ENCODE data around the gene ETFA. TPM values are rescaled to one million over a fixed set of nuclear protein-coding genes. Genes with fewer than 3 reads are reported as not detected.

ETFA gene
- total RNA-seq, 1 experiment from 2014 or later = 72.8 TPM

DNA sequence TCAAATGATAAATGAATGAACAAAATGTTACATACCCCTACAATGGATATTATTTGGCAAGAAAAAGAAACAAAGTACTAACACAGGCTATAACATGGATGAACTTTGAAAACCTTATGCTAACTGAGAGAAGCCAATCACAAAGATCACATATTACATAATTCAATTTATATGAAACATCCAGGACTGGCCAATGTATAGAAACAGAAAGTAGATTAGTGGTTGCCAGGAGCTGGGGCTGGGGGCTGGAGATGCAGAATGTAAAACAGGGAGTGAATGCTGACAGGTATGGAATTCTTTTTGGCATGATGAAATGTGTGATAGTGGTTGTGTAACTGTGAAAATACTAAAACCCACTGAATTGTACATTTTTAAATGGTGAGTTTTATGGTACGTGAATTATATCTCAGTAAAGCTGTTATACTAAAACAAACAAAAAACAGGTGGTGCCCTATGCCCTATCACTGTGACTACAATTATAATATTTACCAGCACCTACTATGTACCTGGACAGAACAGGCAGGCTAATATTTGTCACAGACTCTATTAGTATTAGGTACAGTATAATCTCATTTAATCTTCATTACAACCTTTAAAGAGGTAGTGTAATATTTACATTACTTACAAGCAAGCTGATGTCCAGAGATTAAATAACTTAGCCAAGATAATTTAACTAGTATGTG lies 90.0 kb downstream of the ETFA start:
- no peak for DNase-seq (ENCODE audit: low read depth)

DNA sequence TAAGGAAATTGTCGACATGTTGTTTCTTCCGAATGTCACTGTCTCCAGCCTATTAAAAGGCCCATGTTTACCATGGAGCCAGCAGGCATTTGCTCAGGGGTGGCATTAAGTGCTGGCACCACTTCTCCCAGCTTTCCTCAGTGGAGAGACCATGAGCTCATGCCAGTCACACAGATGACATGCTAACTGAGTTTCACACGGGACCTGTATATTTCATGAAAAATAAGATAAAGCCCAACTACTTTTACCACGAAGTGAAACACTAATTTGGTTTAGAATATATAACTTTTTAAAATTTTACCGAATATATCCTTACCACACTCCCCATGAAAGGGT lies 93.4 kb downstream of the ETFA start:
- no peak for DNase-seq (ENCODE audit: low read depth)

DNA sequence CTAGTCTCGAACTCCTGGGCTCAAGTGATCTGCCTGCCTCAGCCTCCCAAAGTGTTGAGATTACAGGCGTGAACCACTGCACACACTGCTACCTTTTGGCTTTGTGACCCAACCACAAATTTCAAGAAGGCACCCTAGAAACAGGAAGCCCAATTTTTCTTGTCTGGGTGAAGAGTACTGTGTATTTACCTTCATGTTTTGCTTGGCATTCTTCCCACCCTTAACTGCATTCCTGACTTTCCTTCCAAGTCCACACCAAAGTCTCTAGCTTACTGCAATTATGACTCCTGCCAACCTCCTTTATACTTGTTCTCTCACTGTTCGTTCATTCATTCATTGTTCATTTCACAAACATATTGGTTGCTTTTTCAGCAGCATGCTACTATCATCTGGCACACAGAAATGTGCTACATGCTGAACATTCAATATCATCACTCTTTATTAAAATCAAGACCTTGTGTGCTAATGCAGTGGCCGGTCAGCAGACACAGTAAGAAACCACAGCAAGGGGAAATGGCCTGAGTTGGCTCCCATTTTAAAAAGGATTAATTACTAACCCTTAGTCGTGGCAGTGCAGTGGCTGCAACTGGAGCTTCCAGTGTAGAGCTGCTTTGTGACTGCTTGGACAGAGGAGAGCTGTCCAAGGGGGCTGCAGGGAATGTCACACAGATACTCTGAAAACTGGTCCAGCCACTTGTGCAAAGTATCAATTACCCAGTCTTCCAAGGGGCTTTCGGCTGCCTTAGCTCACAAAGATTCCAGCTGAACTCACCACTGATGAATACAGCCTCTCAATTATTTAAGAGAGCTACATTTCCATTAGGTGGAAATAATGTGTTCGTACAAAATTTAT lies 94.0 kb downstream of the ETFA start:
- no peak for DNase-seq (ENCODE audit: low read depth)

DNA sequence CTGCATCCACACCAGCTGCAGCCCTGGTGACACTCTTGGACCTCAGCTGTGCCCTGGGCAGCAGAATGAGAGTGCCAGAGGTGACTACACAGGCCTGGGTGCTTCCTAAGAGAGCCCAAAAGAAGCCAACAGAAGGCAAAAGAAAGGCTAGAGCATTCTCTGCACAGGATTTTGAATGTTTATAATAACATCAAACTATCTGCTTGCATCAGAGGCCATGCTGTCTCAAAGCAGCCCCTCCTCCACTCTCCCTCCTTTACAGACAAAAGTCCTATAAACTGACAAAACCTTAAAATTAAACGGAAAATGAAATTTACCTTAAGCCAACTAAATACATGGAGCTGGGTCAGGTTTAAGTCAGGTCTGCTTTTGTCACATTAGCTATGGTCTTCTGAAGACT lies 95.6 kb downstream of the ETFA start:
- no peak for DNase-seq (ENCODE audit: low read depth)

DNA sequence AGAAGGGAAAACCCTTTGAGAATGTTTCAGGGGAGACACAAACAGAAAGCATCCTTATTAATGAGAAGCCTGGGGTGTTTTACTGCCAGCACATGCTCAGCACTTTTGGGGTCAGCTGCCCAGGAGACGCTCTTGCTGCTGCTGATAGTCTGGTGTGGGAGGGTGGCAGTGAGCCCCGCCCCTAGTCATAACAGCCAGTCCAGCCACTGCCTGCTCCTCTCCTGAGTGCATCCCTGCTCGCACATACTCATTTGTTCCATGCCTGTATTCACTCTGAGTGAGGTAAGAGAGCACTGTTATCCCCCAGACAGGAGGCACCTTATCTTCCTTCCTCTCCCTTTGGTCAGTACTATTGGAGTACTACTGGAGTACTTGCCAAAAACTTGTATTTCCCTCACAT lies 101.3 kb downstream of the ETFA start:
- no peak for DNase-seq (ENCODE audit: low read depth)

DNA sequence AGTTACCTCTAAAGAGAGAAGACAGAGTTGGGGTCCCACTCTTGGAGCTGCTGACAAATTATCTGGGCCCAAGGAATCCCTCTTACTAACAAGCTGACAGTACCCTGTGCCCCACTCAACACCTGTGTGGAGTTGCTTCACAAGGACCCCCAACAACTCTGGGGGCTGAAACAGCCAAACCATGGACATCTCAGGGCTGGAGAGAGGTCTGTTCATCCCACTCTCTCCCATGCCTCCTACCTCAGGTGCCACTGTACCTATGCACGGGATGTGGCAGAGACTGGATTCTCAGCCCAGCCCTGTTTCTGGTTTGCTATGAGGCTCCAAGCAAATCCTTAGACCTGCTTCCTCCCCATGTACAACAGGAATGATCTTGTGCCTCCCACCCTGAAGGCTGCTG lies 101.7 kb downstream of the ETFA start:
- DNase-seq (ENCODE audit: low read depth) = no peak

DNA sequence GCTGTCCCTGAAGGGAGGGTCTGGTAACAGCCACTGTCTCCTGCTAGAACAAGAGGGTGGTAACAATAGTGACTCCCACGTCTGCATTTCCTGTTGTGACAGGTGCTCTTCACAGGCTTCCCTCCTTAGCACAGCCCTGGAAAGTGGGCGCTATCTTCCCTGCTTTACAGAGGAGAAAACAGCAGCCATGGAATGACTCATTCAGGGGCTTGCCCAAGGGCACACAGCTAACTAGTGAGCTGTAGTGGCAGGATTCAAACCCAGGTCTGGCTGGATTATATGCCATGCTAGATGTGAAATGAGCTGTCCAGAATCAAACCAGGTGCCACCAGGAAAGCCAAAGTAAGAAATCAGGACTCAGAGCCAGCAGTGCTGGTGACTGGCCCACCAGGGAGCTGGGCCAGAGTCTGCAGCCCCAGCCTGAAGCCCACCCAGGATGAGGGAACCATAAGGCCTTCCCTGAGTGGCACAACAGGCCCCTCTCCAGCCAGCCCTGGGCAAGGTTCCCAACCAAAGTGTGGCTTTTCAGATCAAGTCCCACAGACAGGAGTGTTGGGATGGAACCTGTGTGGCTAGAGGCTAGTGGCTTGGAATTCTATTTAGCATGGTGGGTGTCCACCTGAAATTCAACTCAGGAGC lies 102.4 kb downstream of the ETFA start:
- peak; percentile 41 for DNase-seq (ENCODE audit: low read depth)

DNA sequence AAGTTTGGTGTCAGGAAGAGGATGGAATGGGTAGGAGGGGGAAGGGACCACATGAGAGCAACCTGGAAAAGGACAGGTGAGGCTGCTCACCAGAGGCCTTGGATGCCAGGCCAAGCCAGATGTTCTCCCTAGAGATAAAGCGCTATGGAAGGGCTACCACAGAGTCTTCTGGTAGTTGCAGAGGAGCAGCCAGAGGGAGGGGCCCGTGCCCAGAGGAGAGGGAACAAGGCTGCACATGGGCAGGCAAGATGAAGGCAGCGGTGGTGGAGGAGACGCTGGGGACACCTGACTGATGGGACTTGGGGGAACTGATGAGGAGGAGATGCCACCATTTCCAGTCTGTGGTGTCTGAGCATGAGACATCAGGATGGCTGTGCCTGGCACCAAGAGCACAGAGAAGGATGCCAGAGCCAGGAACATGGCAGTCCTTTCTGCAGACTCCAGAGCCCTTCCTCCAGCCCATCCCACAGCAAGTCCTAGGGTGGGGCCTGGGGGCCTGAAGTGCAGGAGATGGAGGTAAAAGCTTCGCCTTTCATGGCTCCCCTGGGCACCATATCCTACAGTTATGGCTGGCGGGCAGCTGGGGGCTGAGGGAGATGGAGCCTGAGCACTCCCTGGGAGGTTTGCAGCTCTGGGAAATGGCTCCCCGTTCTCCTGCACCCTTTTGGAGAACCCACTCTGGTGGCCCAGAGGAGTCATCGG lies 103.0 kb downstream of the ETFA start:
- no peak for DNase-seq (ENCODE audit: low read depth)

DNA sequence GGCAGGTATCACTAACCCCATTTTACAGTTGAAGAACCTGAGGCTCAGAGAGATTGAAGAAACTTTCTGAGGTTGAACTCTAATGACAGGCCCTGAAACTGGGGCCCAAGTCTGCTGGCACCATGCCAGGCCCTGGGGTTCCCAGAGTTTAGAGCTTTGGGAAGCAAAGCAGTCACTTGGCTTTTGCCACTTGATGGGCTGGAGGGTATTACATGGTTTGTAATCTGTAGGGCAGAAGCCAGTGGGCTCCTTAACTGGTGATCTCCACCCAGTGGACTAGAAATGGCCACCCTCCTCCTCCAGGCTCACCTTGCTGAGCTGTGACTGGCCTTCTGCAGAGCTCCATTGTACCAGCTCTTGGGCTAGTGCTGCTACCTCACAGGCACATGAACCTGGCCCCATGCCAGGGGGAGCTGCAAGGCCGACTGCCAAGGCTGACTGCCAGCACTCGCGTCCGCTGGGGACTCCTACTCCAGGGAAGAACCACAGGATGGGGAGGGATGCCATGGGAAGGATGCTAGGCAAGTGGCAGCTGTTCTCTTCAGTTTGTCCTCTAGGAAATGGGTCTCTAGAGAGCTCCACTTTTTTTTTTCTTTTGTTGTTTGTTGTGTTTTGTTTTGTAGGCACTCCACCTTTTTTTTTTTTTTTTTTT lies 104.8 kb downstream of the ETFA start:
- peak; percentile 91 for DNase-seq (ENCODE audit: low read depth)

DNA sequence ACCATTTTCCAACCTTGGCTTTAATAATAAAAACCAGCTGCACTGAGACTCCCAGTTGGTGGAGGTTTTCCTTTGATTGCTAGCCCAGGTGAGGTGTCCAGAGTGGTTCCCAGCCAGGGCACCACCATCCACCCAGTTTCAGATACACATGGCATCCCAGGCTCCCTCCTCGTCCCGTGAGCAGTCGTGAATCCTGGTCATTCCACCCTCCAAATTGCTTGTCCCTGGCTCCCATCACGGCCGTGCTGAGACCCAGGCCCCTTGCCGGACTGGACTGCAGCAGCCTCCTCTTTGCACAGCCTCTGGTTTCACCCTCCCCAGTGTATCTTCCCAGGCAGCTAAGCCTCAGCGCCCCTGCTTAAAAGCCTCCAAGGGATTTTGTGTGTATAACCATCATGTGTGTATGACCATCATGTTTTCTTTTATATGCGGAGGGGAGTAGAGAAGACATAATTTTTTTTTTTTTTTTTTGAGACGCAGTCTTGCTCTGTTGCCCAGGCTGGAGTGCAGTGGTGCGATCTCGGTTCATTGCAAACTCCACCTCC lies 106.3 kb downstream of the ETFA start:
- DNase-seq (ENCODE audit: low read depth) = no peak

DNA sequence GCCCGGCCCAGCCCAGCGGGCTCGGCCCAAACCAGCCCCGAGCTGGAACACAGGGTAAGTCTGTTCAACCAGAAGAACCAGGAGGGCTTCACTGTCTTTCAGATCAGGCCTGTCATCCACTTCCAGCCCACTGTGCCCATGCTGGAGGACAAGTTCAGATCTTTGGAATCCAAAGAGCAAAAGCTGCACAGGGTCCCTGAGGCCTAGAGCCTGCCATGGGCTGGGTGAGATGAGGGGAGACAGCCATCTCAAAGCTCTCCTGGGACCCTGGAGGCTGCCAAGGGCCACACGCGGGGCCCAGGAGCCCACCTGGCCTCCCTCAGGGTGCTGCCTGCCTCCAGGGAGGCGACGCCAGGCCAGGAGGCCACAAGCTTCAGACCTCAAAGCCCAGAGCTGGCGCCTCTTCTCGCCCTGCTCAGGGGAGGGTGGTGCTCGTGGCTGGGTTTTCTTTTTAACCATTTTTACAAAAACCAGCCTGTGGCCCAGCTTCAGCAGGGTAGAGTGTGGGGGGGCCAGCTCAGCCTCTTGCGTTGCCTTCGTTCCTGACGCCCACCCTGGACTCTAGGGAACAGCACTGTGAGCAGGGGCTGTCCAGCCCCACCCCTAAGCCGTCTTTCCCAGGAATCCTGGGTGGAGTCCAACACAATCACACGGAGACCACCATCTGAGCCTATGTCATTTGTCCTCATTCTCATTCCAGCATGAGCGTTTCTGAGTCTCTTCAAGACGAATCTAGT lies 107.0 kb downstream of the ETFA start:
- no peak for DNase-seq (ENCODE audit: low read depth)

DNA sequence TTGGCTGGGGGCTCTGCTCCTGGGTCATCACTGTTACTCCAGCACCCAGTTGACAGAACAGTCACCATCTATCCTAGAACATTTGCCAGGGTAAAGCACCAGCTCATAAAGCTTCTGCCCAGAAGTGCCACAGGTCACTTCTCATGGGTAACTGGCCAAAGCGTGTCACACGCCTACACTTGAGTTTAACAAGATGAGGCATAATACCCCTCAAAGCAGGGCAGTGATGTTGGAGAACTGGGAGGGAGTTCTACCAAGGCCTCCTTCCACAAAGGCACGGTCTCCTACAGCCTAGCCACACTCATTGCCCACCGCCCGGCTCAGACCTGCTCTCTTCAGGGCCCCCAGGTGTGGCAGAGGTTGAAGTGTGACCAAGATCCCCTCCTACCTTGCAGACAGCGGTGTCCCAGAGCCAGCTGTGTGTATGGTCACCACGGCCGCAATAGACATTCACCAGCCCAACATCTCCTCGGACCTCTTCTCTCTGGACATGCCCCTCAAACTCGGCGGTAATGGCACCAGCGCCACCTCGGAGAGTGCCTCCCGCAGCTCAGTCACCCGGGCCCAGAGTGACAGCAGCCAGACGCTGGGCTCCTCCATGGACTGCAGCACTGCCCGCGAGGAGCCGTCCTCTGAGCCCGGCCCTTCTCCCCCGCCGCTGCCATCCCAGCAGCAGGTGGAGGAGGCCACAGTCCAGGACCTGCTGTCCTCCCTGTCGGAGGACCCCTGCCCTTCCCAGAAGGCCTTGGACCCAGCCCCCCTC lies 107.7 kb downstream of the ETFA start:
- no peak for DNase-seq (ENCODE audit: low read depth)

DNA sequence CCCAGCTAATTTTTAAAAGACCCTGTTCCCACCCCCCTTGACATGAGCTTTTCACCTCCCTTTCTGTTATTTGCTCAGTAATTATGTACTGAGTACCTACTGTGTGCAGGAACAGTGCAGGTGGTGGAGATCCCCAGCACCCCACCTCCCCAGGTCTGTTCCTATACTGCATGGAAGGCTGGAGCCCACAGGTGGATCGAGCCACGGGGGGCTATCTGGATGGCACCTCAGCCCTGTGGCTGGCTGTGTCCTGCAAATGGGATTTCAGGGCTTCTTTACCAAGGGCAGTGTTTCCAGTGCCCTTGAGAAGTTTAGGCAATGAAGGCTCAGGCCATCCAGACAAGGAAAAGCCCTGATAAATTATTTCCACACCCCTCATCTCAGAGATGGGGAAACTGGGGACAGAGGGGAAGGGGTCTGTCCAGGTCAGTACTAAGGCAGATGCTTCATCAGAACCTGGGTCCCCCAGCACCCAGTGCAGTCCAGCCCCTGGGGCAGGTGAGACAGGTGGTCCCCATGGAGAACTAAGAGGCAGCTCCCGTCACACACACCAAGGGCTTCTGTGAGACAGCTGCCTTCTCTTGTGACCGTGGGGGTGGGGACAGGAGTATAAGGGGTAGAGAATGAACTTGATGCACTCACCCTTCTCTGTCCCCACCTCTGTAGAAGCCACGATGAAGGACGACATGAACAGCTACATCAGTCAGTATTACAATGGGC lies 109.6 kb downstream of the ETFA start:
- DNase-seq (ENCODE audit: low read depth) = no peak

DNA sequence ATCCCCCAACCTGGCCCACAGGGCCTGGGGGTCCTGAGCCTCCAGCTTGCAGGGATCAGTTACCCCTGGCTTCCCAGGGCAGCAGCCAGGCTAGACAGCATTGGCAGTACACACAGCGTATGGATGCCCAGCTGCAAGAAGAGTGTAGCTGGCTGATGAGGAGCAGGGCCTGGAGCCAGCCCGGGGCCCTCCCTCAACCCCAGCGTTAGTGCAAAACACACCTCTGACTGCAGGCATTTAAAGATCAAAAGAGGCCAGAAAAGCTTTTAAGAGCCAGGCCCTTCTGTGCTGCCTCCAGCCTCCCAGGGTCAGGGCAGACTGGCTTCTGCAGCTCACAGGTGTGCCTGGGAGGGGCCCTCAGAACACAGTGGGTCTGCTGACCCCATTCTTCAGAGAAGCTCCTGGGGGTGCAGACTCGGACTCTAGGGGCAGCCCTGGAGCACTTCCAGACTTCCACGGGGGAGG lies 110.6 kb downstream of the ETFA start:
- DNase-seq (ENCODE audit: low read depth) = no peak

DNA sequence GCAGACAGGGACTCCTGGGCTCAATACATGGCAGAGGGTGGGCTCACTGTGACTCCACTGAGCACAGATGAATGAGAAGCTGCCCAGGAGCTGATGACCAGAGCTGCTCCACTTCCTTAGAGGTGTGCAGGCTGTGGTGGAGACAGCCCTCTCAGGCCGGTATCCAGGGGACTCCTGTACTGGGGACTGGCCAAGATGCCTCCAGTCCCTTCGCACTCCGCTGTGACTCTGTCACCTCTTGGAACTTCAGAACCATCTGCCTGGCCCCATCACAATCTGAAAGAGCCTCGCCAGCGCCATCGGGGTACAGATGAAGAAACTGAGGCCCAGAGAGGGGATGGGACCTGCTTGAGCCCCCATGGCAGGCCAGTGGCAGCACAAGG lies 111.2 kb downstream of the ETFA start:
- no peak for DNase-seq (ENCODE audit: low read depth)

DNA sequence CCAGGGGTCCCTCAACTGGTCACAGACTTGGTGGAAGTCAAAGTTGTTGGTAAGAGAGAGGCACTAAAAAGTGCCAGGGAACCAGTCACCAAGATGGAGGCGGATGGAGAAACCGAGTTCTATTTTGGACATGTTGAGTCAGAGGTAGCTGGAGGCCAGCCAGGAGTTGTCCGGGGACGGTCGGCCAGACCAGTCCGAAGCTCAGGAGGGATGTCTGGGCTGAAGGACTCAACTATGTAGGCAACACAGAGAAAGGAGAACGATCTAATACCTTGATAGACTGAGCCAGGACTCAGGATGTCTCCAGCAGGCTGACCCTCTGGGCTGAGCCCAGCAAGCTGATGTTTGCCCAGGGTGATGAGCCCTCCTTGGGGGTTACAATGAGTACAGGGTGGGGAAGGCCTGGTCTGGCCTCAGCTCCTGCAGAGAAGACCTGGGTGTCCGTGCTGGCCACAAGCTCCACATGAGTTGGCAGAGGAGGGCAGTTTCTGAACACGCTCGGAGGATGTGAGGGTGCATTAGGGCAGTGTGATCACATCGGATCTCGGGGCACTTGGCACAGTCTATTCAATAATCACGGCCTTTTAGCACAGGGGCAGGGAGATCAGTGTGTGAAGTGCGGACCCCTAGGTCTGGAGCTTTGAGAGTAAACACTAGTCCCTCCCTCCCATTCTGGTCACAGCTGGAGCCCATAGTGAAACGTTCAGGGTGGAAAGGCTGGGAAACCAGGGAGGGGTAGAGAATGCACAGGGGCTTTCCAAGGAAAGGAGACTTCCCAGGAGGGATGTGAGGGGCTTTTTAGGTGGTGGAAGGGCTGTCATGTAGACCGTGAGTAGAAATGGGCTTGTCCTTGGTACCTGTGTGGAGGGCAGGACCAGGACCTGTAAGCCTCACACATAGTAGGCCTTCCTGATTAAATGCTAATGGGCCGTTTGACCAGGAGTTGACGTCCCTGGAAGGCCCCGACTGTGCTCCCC lies 111.9 kb downstream of the ETFA start:
- peak; percentile 85 for DNase-seq (ENCODE audit: low read depth)

DNA sequence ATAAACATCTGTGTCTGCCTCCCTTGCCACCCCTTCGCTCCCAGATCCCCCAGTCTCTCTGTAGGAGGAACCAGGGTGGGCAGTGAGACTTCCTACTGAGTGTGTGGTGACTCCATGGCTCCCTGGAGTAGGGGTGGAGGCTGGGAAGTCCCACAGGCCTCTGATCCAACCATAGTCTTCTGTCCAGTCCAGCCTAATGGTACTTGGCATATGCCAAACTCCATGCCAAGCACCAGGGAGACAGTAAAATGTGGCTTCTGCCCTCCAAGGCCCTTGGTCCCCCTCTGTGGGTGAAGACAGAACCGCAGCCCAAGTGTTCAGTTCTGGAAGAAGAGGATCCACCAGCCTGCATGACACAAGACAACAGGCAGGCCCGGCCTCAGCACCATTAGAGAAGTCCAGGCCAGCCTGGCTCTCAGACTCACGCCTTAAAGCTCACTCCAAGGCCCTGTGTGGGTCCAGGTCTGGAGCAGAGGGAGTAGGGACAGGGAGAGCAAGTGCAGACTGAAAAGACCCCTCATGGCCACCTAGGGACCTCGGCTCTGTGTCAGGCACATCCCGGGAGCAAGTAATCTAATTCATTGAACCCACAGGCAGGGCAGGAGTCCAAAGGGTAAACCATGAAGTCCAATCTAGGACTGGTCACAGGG lies 112.7 kb downstream of the ETFA start:
- no peak for DNase-seq (ENCODE audit: low read depth)
